ENCODE results near the gene VPS37B. TPM values are rescaled to one million over a fixed set of nuclear protein-coding genes. Genes with fewer than 3 reads are reported as not detected.

Gene VPS37B
- total RNA-seq, 1 experiment from 2014 or later, result 37.6 TPM

- H3K4me3 Mint-ChIP-seq (ENCODE audit: unreplicated experiment), result no peak overlapping the region
- no peaks in the 10 kb centered on the region for H3K9me3 Mint-ChIP-seq (ENCODE audit: unreplicated experiment)
- intact Hi-C loops (cut with micrococcal nuclease), result loop anchor here (2.0 kb wide), 1 partner anchor 26 kb away; no protein-coding TSS in a partner anchor
- H3K4me1 Mint-ChIP-seq (ENCODE audit: insufficient read depth, unreplicated experiment), result peaks cover 33% of the 10 kb centered on the region
- no TSS peak for BruUV-seq (replicated peaks)
- no peak for DNase-seq (ENCODE audit: unreplicated experiment)
- no peaks in the 10 kb centered on the region for H3K27me3 Mint-ChIP-seq (ENCODE audit: insufficient read depth, unreplicated experiment)
- ChIA-PET CTCF (interaction anchor here (0.7 to 3.2 kb wide), 7 partner anchors 10 to 369 kb away, joined by 3 to 16 read pairs (median 3); no protein-coding TSS in a partner anchor), POLR2A (interaction anchor here (0.9 to 6.1 kb wide), 12 partner anchors 14 to 83 kb away, joined by 3 to 53 read pairs (median 9); no protein-coding TSS in a partner anchor)
- H3K27ac Mint-ChIP-seq (ENCODE audit: low read depth, unreplicated experiment), result no peak overlapping the region
- peaks cover 78% of the 10 kb centered on the region for H3K36me3 Mint-ChIP-seq (ENCODE audit: insufficient read depth, unreplicated experiment)
- TF ChIP-seq, protein P1, sequence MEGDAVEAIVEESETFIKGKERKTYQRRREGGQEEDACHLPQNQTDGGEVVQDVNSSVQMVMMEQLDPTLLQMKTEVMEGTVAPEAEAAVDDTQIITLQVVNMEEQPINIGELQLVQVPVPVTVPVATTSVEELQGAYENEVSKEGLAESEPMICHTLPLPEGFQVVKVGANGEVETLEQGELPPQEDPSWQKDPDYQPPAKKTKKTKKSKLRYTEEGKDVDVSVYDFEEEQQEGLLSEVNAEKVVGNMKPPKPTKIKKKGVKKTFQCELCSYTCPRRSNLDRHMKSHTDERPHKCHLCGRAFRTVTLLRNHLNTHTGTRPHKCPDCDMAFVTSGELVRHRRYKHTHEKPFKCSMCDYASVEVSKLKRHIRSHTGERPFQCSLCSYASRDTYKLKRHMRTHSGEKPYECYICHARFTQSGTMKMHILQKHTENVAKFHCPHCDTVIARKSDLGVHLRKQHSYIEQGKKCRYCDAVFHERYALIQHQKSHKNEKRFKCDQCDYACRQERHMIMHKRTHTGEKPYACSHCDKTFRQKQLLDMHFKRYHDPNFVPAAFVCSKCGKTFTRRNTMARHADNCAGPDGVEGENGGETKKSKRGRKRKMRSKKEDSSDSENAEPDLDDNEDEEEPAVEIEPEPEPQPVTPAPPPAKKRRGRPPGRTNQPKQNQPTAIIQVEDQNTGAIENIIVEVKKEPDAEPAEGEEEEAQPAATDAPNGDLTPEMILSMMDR (IDR thresholded peaks at IDR 0.05; ENCODE audit: unreplicated experiment), result no peak
Observed at GRCh38 chr12:122868471-122869177, 27.3 kb downstream of the VPS37B start.

GRCh38 chr12:122867691-122868461 is 28.0 kb downstream of the VPS37B start:
- TF ChIP-seq, protein P1 (IDR thresholded peaks at IDR 0.05; ENCODE audit: unreplicated experiment), result peak; percentile 38
- intact Hi-C loops (cut with micrococcal nuclease), result loop anchor here (2.0 kb wide), 1 partner anchor 27 kb away; no protein-coding TSS in a partner anchor
- ChIA-PET CTCF (interaction anchor here (0.7 to 3.2 kb wide), 14 partner anchors 9 to 370 kb away, joined by 3 to 16 read pairs (median 3); no protein-coding TSS in a partner anchor), POLR2A (interaction anchor here (0.6 to 6.1 kb wide), 15 partner anchors 15 to 365 kb away, joined by 3 to 53 read pairs (median 6); partner anchors contain the start of genes MPHOSPH9 and MTRFR)
- BruUV-seq (replicated peaks), result no TSS peak
- peak overlapping the region; percentile 75 for H3K27ac Mint-ChIP-seq (ENCODE audit: low read depth, unreplicated experiment)
- peaks cover 73% of the 10 kb centered on the region for H3K36me3 Mint-ChIP-seq (ENCODE audit: insufficient read depth, unreplicated experiment)
- H3K27me3 Mint-ChIP-seq (ENCODE audit: insufficient read depth, unreplicated experiment), result no peaks in the 10 kb centered on the region
- peak; percentile 77 for DNase-seq (ENCODE audit: unreplicated experiment)
- H3K4me3 Mint-ChIP-seq (ENCODE audit: unreplicated experiment), result peak overlapping the region; percentile 47
- H3K9me3 Mint-ChIP-seq (ENCODE audit: unreplicated experiment), result no peaks in the 10 kb centered on the region
- peaks cover 31% of the 10 kb centered on the region for H3K4me1 Mint-ChIP-seq (ENCODE audit: insufficient read depth, unreplicated experiment)

DNA sequence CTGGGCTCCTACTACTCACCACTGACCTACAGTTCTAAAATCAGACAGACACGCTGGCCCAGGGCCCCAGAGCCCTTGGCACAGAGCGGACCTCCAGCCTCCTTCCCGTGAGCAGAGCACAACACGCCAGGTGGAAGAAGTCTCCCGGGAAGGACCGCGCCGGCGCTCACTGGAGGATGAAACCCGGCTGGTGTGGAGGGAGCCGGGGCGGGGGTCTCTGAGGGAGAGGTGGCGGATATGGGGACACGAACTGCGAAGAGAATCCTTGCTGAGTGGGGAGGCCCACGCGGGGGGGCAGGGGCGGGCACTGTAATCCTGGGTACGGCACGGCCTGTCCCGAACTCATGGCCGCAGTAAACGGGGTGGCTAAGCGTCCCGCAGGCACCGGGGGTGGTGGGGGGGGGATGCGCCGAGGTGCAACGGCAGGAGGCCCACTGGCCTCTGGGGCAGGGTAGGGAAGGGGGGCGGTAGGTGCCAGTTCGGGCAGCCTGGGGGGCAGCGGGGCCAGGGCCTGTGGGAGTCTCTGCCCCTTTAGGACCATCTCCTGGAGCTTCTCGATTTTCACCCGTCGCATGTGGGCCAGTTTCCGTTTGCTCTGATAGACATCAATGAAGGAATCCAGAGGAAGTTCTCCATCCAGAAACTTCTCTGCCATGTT is 28.8 kb downstream of the VPS37B start:
- peaks cover 24% of the 10 kb centered on the region for H3K4me1 Mint-ChIP-seq (ENCODE audit: insufficient read depth, unreplicated experiment)
- intact Hi-C loops (cut with micrococcal nuclease), result no loop called here
- H3K27ac Mint-ChIP-seq (ENCODE audit: low read depth, unreplicated experiment), result peak overlapping the region; percentile 75
- H3K27me3 Mint-ChIP-seq (ENCODE audit: insufficient read depth, unreplicated experiment), result no peaks in the 10 kb centered on the region
- TF ChIP-seq, protein P1 (IDR thresholded peaks at IDR 0.05; ENCODE audit: unreplicated experiment), result no peak
- H3K9me3 Mint-ChIP-seq (ENCODE audit: unreplicated experiment), result no peaks in the 10 kb centered on the region
- DNase-seq (ENCODE audit: unreplicated experiment), result no peak
- ChIA-PET POLR2A (interaction anchor here (0.5 to 6.1 kb wide), 11 partner anchors 16 to 366 kb away, joined by 3 to 53 read pairs (median 11); partner anchors contain the start of genes MPHOSPH9 and MTRFR), CTCF (interaction anchor here (0.7 to 3.2 kb wide), 11 partner anchors 9 to 94 kb away, joined by 3 to 16 read pairs (median 4); no protein-coding TSS in a partner anchor)
- peak overlapping the region; percentile 47 for H3K4me3 Mint-ChIP-seq (ENCODE audit: unreplicated experiment)
- BruUV-seq (replicated peaks), result no TSS peak
- H3K36me3 Mint-ChIP-seq (ENCODE audit: insufficient read depth, unreplicated experiment), result peaks cover 69% of the 10 kb centered on the region

Data from MCF 10A (cell line).